OCI-LY7 (cell line): ENCODE results near the gene NLGN1.

Source experiments
- EZH2phosphoT487 ChIP-seq: fragments of 200-600 bp; sonication (generic); IDR thresholded peaks from 2 replicates; pipeline ENCODE4 v1.6.1; 2018; ENCODE audit warnings: low read depth, borderline replicate concordance, mild to moderate bottlenecking, mixed run types, antibody characterized with exemption, low read length, moderate library complexity, mixed read lengths
- TF ChIP-seq, protein P1 (sequence below): fragments of 200-600 bp; sonication (generic); conservative IDR thresholded peaks from 2 replicates; pipeline ENCODE4 v1.5.1; 2014; ENCODE audit warnings: mild to moderate bottlenecking, antibody characterized with exemption, low read length, moderate library complexity, mixed read lengths

DNA sequence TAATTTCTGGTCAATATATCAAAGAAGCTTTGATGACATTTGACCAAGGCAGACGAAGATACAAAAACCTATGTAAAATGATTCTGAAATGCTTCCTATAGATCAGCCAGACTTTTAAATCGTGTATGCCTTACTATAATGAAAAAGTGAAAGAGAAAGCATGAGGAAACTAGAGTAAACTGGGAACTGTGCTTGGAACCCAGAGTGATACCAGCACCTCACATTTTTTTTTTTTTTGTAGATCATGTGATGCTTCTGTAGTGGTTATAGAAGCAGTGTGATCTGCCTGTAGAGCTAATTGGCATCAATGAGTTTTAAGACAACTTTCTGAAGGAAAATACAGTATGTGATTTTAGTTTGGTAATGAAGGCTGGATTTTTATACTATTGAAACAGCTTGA lies 150.7 kb downstream of the NLGN1 start:
- no peak for TF ChIP-seq EZH2phosphoT487
- TF ChIP-seq, protein P1, sequence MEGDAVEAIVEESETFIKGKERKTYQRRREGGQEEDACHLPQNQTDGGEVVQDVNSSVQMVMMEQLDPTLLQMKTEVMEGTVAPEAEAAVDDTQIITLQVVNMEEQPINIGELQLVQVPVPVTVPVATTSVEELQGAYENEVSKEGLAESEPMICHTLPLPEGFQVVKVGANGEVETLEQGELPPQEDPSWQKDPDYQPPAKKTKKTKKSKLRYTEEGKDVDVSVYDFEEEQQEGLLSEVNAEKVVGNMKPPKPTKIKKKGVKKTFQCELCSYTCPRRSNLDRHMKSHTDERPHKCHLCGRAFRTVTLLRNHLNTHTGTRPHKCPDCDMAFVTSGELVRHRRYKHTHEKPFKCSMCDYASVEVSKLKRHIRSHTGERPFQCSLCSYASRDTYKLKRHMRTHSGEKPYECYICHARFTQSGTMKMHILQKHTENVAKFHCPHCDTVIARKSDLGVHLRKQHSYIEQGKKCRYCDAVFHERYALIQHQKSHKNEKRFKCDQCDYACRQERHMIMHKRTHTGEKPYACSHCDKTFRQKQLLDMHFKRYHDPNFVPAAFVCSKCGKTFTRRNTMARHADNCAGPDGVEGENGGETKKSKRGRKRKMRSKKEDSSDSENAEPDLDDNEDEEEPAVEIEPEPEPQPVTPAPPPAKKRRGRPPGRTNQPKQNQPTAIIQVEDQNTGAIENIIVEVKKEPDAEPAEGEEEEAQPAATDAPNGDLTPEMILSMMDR, result no peak
